ENCODE results near the gene CHD1L.
"Not testable (repeated sequence)": the region's sequence is repeated elsewhere in the genome, so short reads cannot be mapped to it uniquely, and the experiment has no call there.

The CHD1L gene

DNA sequence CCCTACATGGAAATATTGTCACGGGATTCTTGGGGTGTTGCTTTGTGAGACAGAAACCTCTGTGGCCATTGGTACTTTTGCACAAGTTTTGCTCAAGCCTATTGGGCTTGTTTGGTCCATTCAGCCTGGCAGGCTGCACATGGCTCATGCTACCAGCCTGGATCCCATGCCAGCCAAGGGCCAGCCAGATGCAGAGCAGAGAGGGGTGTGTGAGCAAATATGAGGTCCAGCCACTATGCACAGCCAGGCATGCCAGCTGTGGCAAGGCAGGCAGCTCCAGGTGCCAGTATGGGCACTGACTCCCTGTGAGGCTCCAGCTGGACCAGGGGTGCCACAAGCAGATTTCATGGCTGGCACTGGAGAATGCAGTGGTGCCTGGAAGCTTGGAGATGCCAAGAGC lies 6.7 kb upstream of the CHD1L start:
- DNase-seq: no peak

DNA sequence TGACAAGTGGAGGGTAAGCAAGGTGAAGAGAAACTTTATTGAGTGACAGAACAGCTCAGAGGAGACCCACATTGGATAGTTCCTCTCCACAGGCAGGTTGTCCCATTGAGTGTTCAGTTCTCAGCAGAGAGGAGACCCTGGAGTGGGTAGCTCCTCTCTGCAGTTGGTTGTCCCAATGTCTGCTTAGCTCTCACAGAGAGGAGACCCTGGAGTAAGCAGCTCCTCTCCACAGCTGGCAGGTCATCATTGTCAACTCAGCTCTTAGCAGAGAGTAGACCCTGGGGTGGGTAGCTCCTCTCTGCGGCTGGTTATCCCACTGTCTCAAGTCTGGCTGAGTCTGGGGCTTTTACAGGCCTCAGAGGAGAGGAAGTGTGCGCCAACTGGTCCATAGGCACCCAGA lies 6.0 kb upstream of the CHD1L start:
- no peak for DNase-seq

DNA sequence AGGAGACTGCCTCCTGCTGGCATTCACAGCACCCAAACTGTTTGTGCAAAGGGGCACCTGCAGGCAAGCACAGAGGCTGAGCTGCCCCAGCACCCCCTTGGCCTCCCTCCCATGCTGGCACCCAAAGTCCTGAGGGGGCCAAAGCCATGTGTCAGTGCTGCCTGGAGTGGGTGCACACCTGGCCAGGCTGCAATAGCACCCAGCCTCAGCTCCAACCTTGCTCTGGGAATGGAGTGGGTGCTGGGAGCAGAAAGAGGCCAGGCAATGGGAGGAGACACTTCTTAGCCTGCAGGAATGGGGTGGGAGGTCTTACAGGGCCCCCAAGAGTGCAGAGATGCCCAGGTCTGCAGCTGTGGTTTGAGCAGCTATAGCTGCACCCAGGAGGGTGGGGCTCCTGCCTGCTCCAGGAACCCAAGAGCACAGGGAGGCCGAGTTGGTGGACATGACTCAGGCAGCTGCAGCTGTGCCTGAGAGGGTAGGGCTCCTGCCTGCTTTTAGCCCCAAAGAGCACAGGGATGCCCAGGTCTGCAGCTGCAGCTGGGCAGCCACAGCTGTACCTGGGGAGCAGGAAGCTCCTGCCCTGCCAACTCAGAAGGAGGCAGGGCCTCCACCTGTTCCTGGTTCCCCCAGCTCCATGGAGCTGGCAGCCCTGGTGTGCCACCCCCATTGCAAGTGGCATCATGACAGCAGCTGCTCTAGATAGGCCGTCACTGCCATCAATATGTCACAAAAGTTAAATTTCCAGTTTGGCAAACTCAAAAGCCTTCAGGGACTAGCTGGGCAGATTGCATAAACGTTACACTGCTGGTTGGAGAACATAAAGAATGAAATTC lies 5.3 kb upstream of the CHD1L start:
- no peak for DNase-seq

DNA sequence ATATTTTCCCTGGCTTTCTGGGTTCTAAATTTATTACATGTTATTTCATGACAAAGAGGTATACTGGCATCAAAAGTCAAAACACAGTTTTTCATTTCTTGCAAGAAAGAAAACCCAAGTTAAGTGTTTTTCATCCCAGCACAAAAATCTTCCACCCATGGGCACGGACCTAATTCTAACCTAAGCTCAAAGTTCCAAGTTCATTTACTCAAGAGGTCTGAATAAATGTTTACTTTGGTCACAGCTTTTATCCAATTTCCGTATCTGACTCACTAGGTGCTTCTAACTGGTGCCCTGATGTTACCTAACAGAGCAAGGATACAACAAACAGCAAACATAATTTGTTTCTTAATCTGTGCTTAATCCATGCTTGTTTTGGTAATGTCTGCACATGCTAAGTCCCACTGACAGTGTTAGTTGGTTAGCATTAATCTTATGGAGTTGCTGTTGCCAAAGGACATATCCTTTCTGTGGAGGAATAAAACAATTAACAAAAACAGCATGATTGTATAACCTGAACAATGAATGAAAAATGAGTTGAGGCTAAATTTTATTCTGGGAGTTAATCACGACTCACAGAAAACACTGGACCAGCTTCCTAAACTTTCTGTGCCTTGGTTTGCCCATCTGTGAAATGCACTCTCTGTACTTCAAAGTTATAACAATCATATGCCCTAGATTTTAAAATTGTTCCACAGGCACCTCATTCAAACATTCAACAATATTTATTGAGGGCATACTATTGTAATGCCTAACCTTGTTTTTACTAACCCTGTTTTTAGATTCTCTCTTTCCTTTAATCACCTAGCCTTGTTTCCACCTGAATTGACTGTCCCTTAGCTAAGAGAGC lies 4.2 kb upstream of the CHD1L start:
- DNase-seq: no peak

DNA sequence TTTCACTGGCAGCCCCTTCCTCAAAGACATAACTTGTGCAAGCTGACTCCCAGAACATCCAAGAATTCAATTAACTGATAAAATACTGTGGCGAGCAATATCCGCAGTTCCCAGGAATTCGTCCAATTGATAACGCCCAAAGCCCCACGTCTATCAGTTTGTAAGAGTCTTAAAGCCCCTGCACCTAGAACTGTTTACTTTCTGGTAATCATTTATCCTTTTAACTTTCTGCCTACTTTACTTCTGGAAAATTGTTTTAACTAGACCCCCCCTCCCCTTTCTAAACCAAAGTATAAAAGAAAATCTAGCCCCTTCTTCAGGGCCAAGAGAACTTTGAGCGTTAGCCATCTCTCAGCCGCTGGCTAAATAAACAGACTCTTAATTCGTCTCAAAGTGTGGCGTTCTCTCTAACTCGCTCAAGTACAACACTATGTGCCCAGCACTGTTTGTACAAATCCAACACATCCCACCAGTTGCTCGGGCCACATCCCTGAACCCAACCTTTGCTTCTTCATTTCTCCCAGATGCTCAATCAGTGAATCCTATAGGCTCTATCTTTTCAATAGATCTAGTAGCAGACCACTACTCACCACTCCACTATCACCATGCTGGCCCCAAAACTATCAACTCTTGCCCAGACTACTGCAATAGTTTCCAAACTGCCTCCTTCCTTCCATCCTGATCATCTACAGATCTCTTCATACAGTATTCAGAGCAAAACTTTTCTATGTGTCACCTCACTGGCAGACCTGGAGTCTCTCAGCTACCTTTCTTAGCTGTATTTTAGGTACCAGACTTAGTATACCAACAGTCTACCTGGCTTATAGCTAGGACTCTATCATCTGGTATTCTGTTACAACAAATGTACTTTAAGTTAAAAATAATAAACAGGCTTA lies 3.3 kb upstream of the CHD1L start:
- no peak for DNase-seq

DNA sequence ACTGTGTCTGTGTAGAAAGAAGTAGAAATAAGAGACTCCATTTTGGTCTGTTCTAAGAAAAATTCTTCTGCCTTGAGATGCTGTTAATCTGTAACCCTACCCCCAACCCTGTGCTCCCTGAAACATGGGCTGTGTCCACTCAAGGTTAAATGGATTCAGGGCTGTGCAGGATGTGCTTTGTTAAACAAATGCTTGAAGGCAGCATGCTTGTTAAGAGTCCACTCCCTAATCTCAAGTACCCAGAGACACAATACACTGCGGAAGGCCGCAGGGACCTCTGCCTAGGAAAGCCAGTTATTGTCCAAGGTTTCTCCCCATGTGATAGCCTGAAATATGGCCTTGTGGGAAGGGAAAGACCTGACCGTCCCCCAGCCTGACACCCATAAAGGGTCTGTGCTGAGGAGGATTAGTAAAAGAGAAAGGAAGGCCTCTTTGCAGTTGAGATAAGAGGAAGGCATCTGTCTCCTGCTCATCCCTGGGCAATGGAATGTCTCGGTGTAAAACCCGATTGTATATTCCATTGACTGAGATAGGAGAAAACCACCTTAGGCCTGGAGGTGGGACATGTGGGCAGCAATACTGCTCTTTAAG lies 2.3 kb upstream of the CHD1L start:
- DNase-seq: not testable (repeated sequence)

DNA sequence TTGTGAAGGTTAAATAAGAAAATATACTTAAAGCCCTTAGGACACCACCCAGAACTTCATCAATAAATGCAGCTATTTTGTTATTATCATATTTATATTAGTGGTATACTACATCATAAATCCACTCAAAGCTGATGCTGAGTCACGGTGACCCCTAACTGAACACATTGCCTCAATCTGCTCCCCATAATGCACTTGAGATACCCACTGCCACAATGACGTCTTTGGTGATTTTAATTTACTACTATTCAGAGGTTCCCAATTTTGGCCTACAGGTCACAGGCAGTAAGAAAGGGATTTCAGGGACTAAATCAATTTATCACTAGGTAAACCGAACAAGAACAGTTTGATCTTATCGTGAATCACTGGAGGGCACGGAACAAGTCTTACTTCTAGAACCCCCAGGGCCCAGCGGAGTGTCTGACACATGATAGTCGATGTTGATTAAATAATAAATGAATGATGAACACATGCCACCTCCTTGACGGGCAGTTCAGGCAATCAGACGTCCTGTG lies 493 bp upstream of the CHD1L start:
- DNase-seq: no peak

DNA sequence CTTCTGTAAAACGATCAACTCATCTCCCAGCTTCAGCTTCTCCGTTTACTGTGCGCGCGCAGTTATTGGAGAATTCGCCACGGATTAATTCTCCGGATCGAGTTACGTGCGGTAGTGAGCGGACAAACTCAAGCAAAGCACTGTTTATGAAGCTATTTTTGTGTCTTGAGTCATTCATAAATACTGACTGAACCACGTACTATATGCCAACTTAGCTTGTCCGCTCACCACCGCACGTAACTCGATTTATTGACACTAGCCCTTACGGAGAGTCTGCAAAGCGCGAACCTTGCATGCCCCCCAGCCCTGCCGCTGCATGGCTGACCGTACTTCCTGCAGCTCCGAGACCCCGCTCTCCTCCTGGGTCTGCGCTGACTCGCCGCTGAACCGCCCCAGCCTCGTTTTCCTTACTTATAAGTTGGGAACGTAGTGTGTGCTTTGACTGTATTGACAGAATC lies 773 bp downstream of the CHD1L start:
- DNase-seq: no peak

DNA sequence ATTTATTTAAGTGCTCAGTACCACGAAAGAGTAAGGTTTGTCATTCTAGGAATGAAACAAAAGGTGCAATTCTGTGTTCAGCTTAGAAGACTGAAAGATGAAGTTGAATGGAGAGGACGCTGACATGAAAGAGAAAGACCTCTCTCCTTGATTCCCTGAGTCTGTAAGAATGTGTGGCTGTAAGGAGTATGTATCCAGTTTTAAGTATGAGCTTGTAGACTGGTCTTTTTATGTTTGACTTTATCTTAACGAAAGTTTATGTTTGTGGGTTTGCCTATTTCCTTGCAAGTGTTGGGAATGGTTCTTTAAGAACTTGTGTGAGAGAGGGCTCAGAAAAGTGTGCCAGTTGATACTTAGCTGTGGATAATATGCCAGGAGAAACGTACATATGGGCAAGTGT lies 1.4 kb downstream of the CHD1L start:
- no peak for DNase-seq

DNA sequence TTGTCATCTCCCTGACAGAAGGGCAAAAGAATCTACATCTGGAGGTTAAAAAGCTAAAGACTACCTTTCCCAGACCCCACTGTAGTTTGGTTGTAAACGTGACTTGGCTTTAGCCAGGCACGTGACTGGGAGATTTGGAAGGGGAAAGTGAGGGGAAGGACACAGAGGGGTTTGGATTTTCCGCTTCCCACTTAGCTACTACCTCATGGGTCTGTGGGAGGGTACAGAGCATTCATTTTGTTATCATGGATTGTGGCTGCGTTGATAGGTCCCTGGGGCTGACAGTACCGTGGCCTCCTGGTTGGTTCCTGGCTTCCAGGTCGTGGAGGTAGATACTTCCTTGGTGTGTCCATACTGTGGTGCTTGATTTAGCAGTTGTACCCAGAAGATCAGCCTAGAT lies 2.6 kb downstream of the CHD1L start:
- DNase-seq: no peak

DNA sequence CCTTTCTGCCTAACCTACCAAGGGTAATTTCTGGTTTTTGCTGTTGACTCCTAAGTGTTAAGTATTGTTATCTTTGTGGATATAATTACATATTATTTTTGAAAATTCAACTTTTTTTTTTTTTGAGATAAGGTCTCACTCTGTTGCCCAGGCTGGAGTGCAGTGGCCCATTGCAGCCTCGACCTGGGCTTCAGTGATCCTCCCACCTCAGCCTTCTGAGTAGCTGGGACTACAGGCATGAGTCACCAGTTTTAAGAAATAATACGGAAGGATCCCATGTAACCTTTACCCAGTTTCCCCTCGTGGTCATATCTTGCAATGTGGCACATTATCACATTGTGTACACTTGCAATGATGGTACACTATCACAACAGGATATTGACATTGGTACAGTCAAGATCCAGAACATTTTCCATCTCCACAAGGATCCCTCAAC lies 3.1 kb downstream of the CHD1L start:
- no peak for DNase-seq

DNA sequence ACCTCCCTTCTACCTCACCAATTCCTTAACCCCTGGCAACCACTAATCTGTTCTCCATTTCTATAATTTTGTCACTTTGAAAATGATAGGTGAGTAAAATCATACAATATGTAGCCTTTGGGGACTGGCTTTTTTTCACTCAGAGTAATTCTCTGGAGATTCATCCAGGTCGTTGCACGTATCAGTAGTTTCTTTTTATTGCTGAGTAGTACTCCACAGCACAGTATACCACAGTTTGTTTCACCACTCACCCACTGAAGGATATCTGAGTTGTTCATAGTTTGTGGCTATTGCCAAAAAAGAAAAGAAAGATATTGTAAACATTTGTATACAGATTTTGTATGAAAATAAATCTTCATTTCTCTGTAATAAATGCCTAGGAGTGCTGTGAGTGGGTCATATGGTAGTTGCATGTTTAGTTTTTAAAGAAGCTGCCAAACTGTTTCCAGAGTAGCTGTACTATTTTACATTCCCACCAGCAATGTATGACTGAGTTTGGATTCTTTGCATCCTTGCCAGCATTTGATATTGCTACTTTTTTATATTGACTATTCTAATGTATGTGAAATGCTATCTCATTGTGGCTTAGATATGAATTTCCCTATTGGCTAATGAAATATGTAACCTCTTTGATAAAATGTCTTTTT lies 3.7 kb downstream of the CHD1L start:
- DNase-seq: no peak

DNA sequence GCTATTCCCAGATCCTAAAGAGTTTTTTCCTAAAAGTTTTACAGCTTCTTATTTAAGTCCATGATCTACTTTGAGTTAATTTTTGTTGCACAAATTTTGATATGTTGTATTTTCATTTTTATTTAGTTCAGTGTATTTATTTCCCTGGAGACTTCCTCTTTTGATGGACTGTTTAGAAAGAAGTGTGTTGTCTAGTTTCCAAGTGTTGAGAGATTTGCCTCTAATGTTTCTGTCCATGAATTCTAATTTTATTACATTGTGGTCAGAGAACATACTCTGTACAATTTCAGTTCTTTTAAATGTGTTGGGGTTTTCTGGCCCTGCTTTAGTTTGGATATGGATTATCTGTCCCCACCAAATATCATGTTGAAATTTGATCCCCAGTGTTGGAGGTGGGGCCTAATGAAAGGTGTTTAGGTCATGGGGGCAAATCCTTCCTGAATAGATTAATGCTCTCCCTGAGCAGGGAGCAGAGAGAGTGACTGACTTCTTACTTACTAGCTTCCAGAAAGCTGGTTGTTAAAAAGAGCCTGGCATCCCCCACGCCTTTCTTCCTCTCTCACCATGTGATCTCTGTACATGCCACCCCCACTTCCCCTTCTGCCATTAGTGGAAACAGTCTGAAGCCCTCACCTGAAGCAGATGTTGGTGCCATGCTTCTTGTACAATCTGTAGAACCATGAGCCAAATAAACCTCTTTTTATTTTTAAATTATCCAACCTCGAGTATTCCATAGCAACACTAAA lies 4.6 kb downstream of the CHD1L start:
- no peak for DNase-seq

DNA sequence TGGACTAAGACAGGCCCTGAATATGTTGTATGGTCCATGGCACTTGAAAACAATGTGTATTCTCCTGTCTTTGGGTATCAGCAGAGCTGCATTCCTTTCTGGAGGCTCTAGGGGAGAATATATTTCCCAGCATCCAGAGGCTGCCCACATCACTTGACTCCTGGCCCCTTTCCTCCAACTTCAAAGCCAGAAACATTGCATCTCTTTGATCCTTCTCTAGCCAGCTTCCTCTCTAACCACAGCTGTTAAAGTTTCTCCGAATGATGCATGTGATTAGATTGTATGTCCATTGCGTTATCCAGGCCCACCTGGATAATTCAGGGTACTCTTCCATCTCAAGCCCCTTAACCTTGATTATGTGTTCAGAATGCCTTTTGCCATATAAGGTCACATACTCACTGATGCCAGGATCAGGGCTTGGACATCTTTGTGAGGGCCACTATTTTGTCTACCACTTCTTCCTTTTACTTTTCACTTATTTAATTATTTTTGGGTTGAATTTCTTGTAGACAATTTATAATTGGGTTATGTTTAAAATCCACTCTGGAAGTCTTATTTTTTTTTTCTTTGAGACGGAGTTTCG lies 5.3 kb downstream of the CHD1L start:
- DNase-seq: no peak

DNA sequence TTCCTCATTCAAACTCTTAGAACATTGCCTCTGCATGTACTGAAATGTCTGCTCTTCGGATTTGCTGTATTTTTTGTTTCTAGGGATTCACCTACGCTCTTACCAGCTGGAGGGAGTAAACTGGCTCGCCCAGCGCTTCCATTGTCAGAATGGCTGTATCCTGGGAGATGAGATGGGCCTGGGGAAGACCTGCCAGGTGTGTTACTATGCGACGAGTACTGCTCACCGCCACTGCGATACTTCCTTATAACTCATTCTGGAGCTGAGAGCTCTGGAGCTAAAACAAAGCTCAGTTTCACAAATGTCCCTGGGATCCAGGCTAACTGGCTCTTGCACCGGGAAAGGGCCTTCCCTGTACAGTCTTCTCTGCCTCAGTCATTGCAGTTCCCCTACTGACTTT lies 10.1 kb downstream of the CHD1L start:
- no peak for DNase-seq

DNA sequence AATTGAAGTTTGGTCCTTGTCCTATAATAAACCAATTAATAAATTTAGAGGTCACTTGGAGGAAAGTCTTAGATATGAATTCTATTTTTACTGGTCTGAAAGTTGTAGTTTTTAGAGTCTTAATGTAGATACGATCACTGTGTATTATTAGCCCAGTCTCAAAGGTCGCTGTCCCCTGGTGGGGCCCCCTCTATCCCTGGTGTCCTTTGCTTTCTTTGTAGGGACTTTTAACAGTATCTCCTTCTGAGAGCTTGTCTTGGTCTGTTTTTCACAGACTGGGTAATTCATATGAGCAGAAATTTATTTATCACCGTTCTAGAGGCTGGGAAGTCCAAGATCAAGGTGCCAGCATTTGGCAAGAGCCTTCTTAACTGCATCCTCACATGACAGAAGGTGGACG lies 18.5 kb downstream of the CHD1L start:
- DNase-seq: no peak

DNA sequence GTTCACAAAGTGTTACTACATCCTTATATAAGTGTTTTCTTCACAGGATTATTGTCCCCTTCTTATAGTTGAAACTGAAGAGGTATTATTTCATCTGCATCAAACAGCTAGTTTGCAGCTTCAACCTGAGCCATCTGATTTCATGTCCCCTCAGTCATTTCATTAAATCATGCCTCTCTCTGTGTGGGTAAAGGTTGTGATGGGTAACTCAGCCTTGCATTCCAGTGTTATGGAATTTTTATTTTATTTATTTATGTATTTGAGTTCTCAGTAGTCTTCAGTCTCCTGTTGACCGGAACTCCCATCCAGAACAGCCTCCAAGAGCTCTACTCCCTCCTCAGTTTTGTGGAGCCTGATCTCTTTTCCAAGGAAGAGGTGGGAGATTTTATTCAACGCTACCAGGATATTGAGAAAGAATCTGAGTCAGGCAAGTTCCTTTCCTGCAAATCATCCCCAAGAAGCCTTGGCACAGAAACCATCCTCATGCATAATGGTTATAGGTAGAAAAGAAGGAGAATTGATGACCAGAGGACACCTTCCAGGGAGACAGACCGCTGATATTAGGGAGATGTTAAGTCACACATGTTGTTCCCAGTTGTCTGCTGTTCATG lies 21.8 kb downstream of the CHD1L start:
- no peak for DNase-seq

DNA sequence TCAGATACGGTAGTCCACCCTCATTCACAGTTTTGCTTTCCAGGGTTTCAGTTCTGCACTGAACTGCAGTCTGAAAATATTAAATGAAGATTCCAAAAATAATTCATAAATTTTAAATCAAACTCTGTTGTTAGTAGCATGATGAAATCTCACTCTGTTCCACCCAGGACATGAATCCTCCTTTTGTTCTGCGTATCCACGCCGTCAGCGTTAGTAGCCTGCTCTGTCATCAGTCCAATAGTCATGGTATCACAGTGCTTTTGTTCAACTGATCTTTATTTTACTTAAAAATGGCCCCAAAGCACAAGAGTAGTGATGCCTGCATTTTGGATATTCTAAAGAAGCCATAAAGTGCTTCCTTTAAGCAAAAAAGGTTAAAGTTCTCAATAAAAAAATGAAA lies 23.9 kb downstream of the CHD1L start:
- DNase-seq: no peak

DNA sequence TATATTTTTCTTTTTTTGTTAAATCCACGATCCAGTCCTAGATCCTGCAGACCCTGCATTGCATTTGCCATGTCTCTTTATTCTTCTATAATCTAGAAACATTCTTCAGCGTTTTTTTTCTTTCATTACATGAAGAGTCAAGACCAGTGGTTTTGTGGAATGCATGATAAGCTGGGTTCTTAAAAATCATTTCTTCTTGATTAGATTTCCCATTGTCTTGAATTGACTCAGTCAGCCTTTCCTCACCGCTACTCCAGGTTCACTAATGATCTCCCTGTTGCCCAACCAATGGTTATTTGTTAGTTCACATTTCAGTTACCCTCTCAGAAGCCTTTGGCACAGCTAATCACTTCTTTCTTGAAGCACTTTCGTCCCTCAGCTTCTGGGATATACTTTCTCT lies 25.2 kb downstream of the CHD1L start:
- DNase-seq: no peak

DNA sequence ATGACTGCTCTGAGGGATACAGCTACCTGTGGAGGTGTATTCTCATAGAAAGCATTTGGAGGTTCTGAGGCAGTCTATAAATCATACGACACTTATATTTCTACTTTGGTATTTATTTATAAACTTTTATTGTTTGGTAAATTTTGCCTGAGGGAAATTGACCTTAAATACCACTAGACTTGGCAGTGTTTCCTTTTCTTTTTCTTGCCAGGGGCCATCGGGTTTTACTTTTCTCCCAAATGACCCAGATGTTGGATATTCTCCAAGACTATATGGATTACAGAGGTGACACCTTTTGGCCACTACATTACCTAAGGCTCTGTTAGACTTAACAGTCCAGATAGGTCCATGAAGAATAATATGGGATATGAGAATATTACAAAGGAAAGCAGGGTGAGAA lies 28.2 kb downstream of the CHD1L start:
- no peak for DNase-seq
